Fibroblast of villous mesenchyme (primary cell): ENCODE data around the gene LRRC3. TPM values are rescaled to one million over a fixed set of nuclear protein-coding genes. Genes with fewer than 3 reads are reported as not detected.

Experiments
- DNase-seq: peaks from one replicate; pipeline ENCODE4 v3.0.0-alpha.2; 2010; ENCODE audit warnings: low read depth
- H3K4me3 ChIP-seq: 2 replicates; pipeline ENCODE4 v1.5.1; 2011; ENCODE audit warnings: low read depth, mild to moderate bottlenecking, low read length
- CTCF ChIP-seq: IDR thresholded peaks from 2 replicates; pipeline ENCODE4 v1.5.1; 2012; ENCODE audit warnings: low read depth, mild to moderate bottlenecking, low read length; ENCODE audit not compliant: insufficient read depth
- total RNA-seq: library from RNA; depleted of rRNA; stranded (reverse); fragments of >200 nt; gene quantifications from 2 replicates; pipeline ENCODE4 v1.2.3, GENCODE V29; 2012

LRRC3 gene
- total RNA-seq, 1 donor: under 0.01 TPM

- TF ChIP-seq CTCF: no peak
- no peak for DNase-seq
- no peak overlapping the region for H3K4me3 ChIP-seq
Measured at GRCh38 chr21:44441041-44441400, 14.3 kb upstream of the LRRC3 start.

DNA sequence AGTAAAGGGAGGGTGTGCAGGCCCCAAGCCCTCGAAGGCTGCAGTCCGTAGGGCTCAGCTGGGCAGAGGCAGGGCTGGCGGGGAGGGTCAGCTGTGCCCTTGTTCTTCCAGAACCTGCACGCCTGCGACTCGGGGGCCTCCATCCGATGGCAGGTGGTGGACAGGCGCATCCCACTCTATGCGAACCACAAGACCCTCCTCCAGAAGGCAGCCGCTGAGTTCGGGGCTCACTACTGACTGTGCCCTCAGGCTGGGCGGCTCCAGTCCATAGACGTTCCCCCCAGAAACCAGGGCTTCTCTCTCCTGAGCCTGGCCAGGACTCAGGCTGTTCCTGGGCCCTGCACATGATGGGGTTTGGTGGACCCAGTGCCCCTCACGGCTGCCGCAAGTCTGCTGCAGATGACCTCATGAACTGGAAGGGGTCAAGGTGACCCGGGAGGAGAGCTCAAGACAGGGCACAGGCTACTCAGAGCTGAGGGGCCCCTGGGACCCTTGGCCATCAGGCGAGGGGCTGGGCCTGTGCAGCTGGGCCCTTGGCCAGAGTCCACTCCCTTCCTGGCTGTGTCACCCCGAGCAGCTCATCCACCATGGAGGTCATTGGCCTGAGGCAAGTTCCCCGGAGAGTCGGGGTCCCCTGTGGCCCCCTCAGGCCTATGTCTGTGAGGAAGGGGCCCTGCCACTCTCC lies 13.6 kb upstream of the LRRC3 start:
- no peak overlapping the region for H3K4me3 ChIP-seq
- TF ChIP-seq CTCF: no peak
- DNase-seq: no peak

- TF ChIP-seq CTCF: no peak
- no peak overlapping the region for H3K4me3 ChIP-seq
- DNase-seq: no peak
Measured at GRCh38 chr21:44442266-44443125, 12.8 kb upstream of the LRRC3 start.

DNA sequence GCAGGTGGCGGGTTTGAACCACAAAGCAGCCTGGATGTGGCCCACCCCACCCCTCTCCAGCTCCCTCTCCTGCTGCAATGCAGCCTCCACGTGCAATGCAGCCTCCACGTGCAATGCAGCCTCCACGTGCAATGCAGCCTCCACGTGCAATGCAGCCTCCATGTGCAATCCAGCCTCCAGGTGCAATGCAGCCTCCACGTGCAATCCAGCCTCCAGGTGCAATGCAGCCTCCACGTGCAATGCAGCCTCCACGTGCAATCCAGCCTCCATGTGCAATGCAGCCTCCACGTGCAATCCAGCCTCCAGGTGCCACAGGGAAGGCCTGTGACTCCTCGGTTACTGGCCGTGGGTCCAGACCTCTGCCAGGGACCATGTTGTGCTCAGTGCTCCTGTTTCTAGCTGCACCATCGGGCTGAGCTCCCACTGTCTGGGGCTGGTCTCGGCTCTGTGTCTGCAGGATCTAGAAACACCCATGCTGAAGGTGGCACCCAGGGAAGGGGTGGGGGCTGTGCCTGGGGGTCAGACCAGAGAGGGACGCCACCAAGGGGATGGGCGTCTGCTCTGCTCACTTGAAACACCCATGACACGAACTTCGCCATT lies 11.9 kb upstream of the LRRC3 start:
- no peak overlapping the region for H3K4me3 ChIP-seq
- no peak for DNase-seq
- no peak for TF ChIP-seq CTCF

DNA sequence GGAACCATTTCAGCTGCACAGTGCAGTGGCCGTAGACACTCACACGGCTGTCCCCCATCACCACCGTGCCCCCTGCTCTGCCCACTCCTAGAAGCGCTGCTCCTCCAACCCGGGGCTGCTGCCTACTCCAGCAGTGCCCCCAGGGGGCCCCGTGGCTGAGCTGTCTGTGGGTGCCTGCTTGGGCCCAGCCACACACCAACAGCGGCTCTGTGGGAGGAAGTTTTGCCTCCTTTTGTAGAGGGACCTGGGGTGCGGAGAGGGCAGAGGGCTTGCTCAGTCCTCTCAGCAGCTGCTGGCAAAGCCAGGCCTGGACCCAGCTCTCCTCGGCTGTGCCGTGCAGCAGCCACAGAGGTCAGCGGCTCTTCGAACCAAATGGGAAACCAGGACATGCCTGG lies 11.4 kb upstream of the LRRC3 start:
- no peak for DNase-seq
- H3K4me3 ChIP-seq: no peak overlapping the region
- no peak for TF ChIP-seq CTCF

DNA sequence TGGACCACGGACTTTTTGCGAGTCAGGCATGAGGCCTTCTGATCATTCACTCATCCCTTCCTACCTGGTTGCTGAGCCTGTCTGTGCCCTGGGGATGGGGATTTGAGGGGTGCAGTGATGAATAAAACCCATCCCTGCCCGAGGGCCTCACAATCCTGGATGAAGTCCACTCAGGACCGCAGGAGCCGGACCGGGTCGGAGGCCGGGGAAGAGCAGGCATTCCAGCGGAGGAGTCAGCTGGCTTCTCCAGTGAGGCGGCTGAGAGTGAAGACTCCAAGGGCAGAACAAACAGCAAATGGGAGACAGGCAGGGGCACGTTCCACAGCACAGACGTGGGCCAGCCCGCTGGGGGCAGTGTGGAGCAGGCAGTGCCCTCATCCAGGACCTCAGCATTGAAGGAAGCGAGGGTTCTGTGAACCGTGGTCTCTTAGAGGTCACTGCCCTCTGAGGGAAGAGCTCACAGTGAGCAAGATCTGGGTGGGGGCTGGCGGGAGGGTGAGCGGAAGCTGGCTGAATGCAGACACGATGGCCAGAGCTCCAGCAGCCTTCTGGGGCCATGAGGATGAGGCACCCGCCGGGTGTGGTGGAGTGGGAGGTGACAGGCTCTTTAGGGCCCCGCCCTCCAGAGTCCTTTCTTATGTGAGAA lies 10.9 kb upstream of the LRRC3 start:
- H3K4me3 ChIP-seq: no peak overlapping the region
- no peak for DNase-seq
- peak; percentile 6 for TF ChIP-seq CTCF
